Endothelial cell of umbilical vein (primary cell): ENCODE results near the gene MAST4.

Experiments
- EZH2 ChIP-seq: IDR thresholded peaks from 2 replicates; pipeline ENCODE4 v1.6.1; 2012; ENCODE audit warnings: borderline replicate concordance, low read depth, mild to moderate bottlenecking, moderate library complexity, low read length, inconsistent platforms; ENCODE audit not compliant: severe bottlenecking
- FOS ChIP-seq: IDR thresholded peaks from 2 replicates; pipeline ENCODE4 v1.6.1; 2011; ENCODE audit warnings: mild to moderate bottlenecking, low read length, moderate library complexity, borderline replicate concordance; ENCODE audit not compliant: insufficient read depth
- JUN ChIP-seq: IDR thresholded peaks from 2 replicates; pipeline ENCODE4 v1.6.1; 2011; ENCODE audit warnings: borderline replicate concordance, low read depth; ENCODE audit not compliant: insufficient read length, insufficient read depth
- MYC ChIP-seq: IDR thresholded peaks from one replicate; pipeline ENCODE4 v1.6.1; 2011; ENCODE audit warnings: mild to moderate bottlenecking, low read depth, low read length
- POLR2A ChIP-seq: IDR thresholded peaks from 2 replicates; pipeline ENCODE4 v1.6.1; 2012; ENCODE audit warnings: low read depth, mild to moderate bottlenecking, control low read depth, low read length
- POLR2AphosphoS5 ChIP-seq: IDR thresholded peaks from 2 replicates; pipeline ENCODE4 v1.6.1; 2012; ENCODE audit warnings: low read depth, mild to moderate bottlenecking, control low read depth, low read length, moderate library complexity; ENCODE audit not compliant: insufficient read depth
- TF ChIP-seq, protein P1 (sequence below), 2 donors: IDR thresholded peaks; 1 replicate in 1 of 2; 2 replicates in 1 of 2; pipeline ENCODE4 v1.5.1; 2011; ENCODE audit warnings: low read length in 2 of 2, mild to moderate bottlenecking in 2 of 2, moderate library complexity in 2 of 2, control low read depth in 1 of 2, inconsistent platforms in 1 of 2, low read depth in 1 of 2; ENCODE audit not compliant: insufficient read depth in 1 of 2; ENCODE audit errors: extremely low read depth in 1 of 2

- TF ChIP-seq JUN (no peak), POLR2A (no peak), FOS (no peak), POLR2AphosphoS5 (no peak), EZH2 (no peak), MYC (no peak)
- TF ChIP-seq, protein P1, sequence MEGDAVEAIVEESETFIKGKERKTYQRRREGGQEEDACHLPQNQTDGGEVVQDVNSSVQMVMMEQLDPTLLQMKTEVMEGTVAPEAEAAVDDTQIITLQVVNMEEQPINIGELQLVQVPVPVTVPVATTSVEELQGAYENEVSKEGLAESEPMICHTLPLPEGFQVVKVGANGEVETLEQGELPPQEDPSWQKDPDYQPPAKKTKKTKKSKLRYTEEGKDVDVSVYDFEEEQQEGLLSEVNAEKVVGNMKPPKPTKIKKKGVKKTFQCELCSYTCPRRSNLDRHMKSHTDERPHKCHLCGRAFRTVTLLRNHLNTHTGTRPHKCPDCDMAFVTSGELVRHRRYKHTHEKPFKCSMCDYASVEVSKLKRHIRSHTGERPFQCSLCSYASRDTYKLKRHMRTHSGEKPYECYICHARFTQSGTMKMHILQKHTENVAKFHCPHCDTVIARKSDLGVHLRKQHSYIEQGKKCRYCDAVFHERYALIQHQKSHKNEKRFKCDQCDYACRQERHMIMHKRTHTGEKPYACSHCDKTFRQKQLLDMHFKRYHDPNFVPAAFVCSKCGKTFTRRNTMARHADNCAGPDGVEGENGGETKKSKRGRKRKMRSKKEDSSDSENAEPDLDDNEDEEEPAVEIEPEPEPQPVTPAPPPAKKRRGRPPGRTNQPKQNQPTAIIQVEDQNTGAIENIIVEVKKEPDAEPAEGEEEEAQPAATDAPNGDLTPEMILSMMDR (IDR thresholded peaks at IDR 0.05; ENCODE audit: extremely low read depth in 1 of 2, insufficient read depth in 1 of 2, low read depth in 1 of 2, low read length in 2 of 2): no peak
Observed at GRCh38 chr5:67100301-67100700, 504.1 kb downstream of the MAST4 start.
